Adrenal gland (tissue), 5 donors: ENCODE data around the gene SERTAD2.

ENCODE experiments used
- CTCF ChIP-seq, 6 experiments: fragments of 450-650 bp in 4 of 6; fragments of 200-600 bp in 2 of 6; sonication (generic) in 1 of 6; IDR thresholded peaks; 1 replicate in 5 of 6; 2 replicates in 1 of 6; pipeline versions ENCODE4 v1.5.1 to v1.8.0; 2016 to 2021; ENCODE audit warnings: antibody characterized with exemption in 6 of 6, mild to moderate bottlenecking in 2 of 6, moderate library complexity in 1 of 6
- POLR2A ChIP-seq, 2 donors: fragments of 450-650 bp; IDR thresholded peaks; one replicate each; pipeline ENCODE4 v1.6.1; 2017; ENCODE audit warnings: antibody characterized with exemption in 2 of 2, mild to moderate bottlenecking in 2 of 2, moderate library complexity in 1 of 2
- donor health status: DM: no; HTN: no; CAD: no.

GRCh38 chr2:64698177-64698643, 44.5 kb upstream of the SERTAD2 start:
- TF ChIP-seq CTCF (IDR thresholded peaks at IDR 0.05) (no peak), POLR2A (IDR thresholded peaks at IDR 0.05) (no peak)
